ENCODE measurements around the gene PHACTR1. TPM values are rescaled to one million over a fixed set of nuclear protein-coding genes. Genes with fewer than 3 reads are reported as not detected.

PHACTR1 gene
- total and polyA plus RNA-seq, 8 donors, result 1.4 to 12.4 (median 9.3) TPM

DNA sequence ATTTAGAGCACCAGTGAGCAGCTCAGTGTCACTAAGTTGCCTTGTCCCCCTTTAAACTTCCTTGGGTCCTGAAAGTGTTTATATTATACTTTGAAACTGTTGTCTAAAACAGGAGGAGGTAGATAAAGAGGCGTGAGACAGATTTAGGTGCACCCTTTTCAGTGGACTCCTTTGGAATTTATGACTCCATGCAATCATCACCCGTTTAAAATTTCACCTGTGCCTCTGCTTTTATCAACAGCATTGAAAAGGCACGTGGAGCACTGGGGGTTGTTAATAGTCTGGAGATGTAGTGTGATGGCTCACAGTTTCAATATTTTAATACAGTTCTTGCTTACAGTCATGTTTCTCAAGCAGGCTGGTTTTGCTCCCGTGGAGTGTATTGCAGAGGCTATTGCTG, 162.2 kb downstream of the PHACTR1 start:
- TF ChIP-seq, protein P1, sequence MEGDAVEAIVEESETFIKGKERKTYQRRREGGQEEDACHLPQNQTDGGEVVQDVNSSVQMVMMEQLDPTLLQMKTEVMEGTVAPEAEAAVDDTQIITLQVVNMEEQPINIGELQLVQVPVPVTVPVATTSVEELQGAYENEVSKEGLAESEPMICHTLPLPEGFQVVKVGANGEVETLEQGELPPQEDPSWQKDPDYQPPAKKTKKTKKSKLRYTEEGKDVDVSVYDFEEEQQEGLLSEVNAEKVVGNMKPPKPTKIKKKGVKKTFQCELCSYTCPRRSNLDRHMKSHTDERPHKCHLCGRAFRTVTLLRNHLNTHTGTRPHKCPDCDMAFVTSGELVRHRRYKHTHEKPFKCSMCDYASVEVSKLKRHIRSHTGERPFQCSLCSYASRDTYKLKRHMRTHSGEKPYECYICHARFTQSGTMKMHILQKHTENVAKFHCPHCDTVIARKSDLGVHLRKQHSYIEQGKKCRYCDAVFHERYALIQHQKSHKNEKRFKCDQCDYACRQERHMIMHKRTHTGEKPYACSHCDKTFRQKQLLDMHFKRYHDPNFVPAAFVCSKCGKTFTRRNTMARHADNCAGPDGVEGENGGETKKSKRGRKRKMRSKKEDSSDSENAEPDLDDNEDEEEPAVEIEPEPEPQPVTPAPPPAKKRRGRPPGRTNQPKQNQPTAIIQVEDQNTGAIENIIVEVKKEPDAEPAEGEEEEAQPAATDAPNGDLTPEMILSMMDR (IDR thresholded peaks at IDR 0.05), result no peak
- FAIRE-seq (no peak), ATAC-seq (no peak), DNase-seq (no peak)
- Histone ChIP-seq H3K36me3 (no peaks in the 10 kb centered on the region), H3K9me3 (no peaks in the 10 kb centered on the region), H3K4me1 (no peaks in the 10 kb centered on the region), H3K4me3 (no peak overlapping the region), H3K27me3 (no peaks in the 10 kb centered on the region), H3K27ac (no peak overlapping the region)
- intact Hi-C loops (cut with DNase I), result no loop called here
- 39 to 53% methylated on average over 4 of the region's 4 CpGs for WGBS, 2 donors

DNA sequence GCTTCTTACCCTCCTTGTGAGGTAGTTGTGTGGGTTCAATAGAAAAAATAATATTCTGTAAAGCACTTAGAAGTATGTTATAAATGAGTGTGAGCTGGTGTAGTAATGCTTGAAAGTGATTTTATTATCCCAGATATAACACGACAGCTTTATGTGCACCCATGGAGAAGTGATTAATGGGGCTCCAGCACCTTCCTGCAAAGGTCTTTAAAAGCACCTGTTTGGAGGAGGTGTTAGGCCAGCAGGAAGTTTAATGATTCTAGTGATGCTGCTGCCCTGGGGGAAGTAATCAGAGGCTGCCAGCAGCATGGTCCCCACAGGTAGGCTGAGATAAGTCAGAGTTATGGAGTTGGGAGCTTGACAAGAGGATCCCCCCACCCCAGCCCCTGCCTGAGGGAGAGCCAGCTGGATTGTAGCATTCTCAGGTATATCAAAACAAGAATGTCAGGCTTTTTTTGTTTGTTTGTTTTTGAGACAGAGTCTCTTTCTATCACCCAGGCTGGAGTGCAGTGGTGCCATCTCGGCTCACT, 166.3 kb downstream of the PHACTR1 start:
- FAIRE-seq, result no peak
- 44 to 48% methylated on average over 2 of the region's 2 CpGs for WGBS, 2 donors
- TF ChIP-seq, protein P1 (IDR thresholded peaks at IDR 0.05), result no peak

DNA sequence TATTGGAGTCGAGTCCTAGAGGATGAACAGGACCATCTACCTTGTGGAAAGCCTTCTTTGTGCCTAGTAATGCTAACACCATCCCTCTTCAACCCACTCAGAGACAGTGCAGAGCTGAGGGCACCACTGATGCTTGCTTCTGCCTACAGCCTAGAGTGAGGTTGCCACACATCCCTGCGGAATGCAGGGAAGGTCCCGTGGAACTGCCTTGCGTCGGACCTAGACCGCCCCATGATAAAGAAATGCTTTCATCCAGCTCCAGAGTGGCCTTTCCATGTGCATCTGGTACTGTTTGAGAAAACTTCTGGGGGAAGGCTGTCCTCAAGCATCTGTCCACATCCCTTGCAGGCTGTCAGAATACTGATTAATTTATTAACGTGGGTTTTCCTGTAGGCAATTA, 168.4 kb downstream of the PHACTR1 start:
- Histone ChIP-seq H3K27me3 (no peaks in the 10 kb centered on the region), H3K9me3 (no peaks in the 10 kb centered on the region), H3K27ac (no peak overlapping the region), H3K4me1 (no peaks in the 10 kb centered on the region), H3K36me3 (no peaks in the 10 kb centered on the region), H3K4me3 (no peak overlapping the region)
- DNase-seq, result no peak
- FAIRE-seq, result no peak
- ATAC-seq, result no peak
- intact Hi-C loops (cut with DNase I), result no loop called here
- WGBS, 2 donors, result 59% methylated on average over 7 of the region's 7 CpGs
- TF ChIP-seq, protein P1 (IDR thresholded peaks at IDR 0.05), result no peak

More for the DNA sequence above, 166.3 kb downstream of the PHACTR1 start:
- H3K4me3 ChIP-seq, result no peak overlapping the region
- H3K27me3 ChIP-seq, result no peaks in the 10 kb centered on the region
- intact Hi-C loops (cut with DNase I), result no loop called here
- DNase-seq, result no peak
- H3K27ac ChIP-seq, result no peak overlapping the region
- no peaks in the 10 kb centered on the region for H3K36me3 ChIP-seq
- H3K4me1 ChIP-seq, result no peaks in the 10 kb centered on the region
- ATAC-seq, result no peak
- no peaks in the 10 kb centered on the region for H3K9me3 ChIP-seq

DNA sequence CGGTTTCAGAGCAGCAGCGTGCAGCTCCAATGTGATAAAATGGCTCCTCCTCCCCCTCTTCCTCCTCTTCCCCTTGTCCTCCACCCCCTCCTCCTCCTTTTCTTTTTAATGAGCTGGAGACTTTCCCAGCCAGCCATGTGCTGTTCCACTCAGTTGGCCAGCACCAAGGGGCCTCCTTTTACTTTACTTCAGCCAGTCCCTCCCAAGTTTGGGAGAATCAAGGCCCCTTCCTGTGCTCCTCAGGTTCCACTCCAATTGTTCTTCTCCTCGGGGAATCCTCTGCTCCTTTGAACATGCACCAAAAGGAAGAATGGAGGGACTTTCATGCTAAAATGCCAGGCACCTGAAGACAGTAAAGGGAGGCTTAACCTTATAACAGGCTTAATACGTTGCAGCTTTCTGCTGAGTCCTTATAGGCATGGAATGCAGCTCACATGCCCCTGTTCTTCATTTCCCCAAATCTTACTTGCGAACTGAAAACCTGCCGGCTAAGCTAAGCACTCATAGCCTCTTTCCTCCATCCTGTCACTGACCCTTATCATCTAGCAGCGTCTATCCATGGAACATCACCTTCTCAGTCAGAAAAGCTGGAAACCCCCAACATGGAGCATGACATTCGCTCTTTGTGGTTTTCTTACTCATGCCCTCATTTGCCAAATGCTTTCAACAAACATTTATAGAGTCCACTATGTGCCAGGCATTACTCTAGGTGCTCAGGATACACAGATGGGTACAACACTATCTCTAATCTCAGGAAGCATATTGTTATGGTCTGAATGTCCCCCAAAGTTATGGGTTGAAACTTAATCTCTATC, 170.6 kb downstream of the PHACTR1 start:
- DNase-seq (no peak), FAIRE-seq (no peak), ATAC-seq (no peak)
- WGBS, 2 donors, result 57 to 64% methylated on average over 8 of the region's 8 CpGs
- no peak overlapping the region for H3K4me3 ChIP-seq
- intact Hi-C loops (cut with DNase I), result no loop called here
- H3K9me3 ChIP-seq, result no peaks in the 10 kb centered on the region
- no peaks in the 10 kb centered on the region for H3K27me3 ChIP-seq
- H3K4me1 ChIP-seq, result no peaks in the 10 kb centered on the region
- TF ChIP-seq, protein P1 (IDR thresholded peaks at IDR 0.05), result no peak
- H3K36me3 ChIP-seq, result no peaks in the 10 kb centered on the region
- H3K27ac ChIP-seq, result no peak overlapping the region

All from pancreas (tissue), 10 donors.